Peyer's patch (tissue), 4 donors: ENCODE results near the gene TBX1.

Source experiments
- CTCF ChIP-seq, 6 experiments: fragments of 450-650 bp in 4 of 6; fragments of 200-600 bp in 2 of 6; sonication (generic) in 1 of 6; IDR thresholded peaks; one replicate each; pipeline ENCODE4 v1.5.1; 2017 to 2019; ENCODE audit warnings: antibody characterized with exemption in 6 of 6, mild to moderate bottlenecking in 3 of 6, moderate library complexity in 1 of 6
- POLR2A ChIP-seq, 2 donors: fragments of 450-650 bp; IDR thresholded peaks; one replicate each; pipeline ENCODE4 v1.5.1; 2017; ENCODE audit warnings: antibody characterized with exemption in 2 of 2, mild to moderate bottlenecking in 2 of 2, moderate library complexity in 2 of 2

- TF ChIP-seq CTCF (IDR thresholded peaks at IDR 0.05) (no peak), POLR2A (IDR thresholded peaks at IDR 0.05) (no peak)
Observed at GRCh38 chr22:19755722-19756287, 4.8 kb upstream of the TBX1 start.
